HG03066 (cell line): ENCODE results near the gene NRN1.
"Not testable (repeated sequence)": the region's sequence is repeated elsewhere in the genome, so short reads cannot be mapped to it uniquely, and the experiment has no call there.

Experiments used
- ATAC-seq: cut with Tn5 transposase; IDR thresholded peaks from one replicate; pipeline ENCODE4 v1.9.1; 2021; ENCODE audit warnings: low read depth; ENCODE audit not compliant: unreplicated experiment

Gene NRN1, protein sequence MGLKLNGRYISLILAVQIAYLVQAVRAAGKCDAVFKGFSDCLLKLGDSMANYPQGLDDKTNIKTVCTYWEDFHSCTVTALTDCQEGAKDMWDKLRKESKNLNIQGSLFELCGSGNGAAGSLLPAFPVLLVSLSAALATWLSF

DNA sequence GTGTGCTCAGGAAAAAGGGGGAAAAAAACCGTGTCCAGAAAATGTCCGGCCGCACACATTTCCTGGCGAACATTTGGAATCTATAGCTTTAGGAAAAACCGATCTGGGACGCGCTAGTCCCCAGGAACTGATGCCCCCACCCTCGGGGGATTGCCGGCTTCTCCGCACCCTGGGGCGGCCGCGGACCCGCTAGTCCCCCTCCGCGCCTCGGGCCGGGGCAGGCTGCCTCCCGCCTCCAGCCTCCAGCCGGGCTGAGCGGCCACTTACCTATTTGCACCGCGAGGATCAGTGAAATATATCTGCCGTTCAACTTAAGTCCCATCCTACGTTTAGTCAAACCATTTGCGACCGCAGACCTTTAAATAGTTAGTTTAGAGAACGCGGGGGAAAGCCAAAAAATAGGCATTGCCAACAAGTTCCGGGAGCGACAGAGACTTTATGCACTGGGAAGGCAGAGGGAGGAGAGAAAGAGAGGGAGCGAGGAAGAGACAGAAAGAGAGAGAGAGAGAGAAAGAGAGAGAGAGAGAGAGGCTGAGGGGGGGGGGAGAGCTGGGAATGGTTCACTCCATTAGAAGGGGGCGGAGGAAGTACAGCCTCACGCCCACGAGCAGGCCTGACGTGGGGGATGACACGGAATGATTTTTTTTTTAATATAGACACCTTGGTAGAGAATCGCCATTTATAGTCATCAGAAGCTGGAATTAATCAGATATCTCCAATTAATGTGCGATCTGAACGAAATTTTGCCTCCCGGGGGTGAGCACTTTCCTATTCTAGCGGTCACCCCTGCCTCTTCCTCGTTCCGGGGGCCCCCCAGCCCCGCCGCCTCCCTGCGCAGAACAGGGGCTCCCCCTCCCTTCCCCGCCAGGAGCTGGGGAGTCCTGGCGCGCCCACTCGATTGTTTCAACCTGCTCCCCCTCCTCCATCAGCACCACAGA, at the start of gene NRN1:
TSS of gene NRN1 (minus strand) at position 498 of the 938 bp plus-strand sequence. CDS start at position 322, 176 bp downstream.
- ATAC-seq = no peak

DNA sequence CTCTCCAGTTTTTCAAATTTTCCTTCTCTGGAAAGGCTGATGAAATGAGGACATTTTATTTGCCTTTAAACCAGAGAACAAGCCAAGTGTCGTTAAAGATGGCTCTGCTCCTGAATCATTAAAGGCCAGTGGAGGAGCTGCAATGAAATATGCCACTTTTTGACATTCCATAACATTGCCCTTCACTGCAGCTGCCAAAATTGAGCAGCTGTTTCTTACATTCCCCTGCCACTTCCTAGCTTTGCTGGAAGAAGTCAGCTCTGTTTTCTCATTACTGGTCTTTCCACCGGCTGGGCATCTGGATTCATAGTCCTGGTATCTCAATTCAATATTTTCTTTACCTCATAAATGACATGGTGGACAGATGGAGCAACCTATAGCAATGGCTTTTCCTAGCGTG, 45.5 kb upstream of the NRN1 start:
- no peak for ATAC-seq

DNA sequence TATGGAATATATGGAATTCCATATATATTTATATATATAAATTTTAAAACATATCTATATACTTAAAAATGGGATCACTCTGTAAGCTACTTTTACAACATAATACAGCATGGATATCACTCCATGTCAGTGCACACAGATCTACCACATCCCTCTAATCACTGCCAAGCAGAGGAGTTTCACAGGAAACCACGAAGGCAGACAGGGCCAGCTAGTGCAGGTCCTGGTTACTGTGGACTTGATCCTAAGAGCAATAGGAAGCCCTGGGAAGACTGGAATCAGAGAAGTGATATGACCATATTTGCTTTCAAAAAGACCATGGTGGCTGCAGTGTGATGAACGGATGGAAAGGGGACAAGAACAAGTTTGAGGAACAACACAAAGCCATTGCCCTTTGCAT, 40.0 kb upstream of the NRN1 start:
- no peak for ATAC-seq

DNA sequence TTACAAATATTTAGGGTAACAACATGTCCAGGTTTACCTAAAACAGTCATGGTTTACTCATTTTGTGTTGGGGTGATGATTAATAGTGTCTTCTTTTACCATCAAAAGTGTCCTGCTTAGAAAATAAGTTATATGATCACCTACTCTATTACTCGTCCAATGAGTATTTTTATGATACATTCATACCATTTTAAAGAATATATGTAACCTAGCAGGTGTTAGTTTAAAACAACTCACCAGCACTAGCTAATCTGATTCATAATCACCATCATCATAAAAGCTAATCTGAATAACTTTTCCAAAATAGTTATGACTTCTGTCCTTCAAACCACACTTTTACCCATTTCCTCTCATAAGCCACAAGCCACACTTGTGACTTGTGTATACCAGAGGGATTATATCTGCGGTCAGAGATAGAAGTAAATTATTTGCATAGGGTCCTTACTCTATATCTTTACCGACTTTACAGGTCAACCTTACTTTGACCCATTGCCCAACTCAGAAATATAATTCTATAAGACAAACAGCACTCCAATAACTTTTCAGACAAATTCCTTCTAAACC, 33.3 kb upstream of the NRN1 start:
- ATAC-seq = no peak

DNA sequence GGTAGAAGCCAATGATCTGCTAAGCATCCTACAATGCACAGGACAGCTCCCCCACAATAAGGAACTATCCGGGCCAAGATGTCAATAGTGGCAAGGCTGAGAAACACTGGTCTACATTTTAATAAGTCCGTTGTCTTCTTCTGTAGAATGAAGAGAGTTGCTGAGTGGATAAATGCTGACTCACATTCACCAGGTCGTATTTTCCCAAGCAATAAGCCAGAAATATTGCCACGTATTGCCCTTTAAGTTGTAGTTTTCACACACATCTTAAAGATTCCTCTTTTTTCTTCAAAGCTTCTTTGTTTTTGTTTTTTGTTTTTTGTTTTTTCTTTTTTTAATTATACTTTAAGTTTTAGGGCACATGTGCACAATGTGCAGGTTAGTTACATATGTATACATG, 30.5 kb upstream of the NRN1 start:
- no peak for ATAC-seq

DNA sequence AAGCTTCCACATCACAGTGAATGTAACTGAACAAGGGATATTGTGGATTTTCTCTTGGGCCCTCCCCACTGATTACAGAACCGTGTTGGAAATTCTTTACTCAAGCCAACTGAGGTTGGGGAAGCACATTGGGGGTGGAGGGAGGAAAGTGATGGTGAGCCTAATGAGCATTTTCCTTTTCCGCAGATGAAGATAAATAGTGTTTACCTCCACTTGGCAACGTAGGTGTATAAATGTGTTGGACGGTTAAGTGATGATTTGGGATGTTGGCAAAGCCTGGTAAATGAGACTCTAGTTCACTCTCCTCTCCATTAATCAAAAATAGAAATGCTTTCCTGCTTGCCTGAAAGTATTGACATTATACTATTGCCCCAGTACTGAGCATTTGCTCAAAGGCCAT, 27.1 kb upstream of the NRN1 start:
- no peak for ATAC-seq

DNA sequence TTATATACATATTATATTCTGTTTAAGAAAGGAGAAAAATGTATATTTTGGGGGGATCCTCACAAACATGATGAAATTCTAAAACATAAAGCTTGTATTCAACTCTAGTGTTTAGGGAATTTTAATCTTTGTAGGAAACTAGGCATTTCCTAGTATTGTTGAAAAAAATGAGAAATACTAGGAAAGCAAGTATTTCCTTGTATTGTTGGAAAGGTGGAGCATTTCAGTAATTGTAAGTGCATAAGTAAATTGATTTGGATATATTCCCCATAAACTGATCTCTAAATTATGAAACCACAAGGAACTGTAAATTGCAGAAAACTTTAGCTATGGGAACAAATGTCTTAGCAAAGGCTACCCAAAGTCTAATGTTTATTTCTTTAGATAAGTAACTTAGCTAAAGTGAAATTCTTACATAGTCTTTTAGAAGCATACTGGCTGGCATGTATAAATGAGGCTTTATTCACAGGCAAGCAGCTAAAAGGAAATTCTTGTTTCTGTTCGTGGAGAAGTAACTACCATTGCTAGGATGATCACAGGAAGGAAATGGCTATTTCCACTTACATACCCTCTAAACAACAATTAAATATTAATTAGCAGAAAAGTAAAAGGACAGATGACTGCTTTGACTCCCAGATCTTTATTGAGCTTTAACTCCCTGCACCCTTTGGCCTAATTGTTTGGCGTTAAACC, 19.9 kb upstream of the NRN1 start:
- ATAC-seq = no peak

DNA sequence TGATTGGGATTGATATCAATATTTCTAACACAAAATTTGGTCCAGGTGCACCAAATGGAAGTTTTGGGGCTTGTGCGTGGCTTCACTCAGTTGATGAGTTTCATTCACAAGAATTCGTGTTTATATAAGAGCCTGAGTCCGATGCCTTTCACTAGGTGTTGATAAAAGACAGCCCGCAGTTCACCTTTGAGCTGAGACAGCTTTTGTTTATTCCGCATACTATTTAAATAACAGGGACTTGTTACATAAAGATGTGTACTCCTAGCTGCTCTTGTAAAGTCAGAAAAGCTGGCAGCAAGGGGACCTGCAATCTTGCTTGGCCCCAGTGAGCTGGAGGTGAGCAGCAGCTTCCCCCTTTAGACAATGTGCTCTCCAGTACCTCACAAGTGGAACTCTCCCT, 19.0 kb upstream of the NRN1 start:
- ATAC-seq = no peak

DNA sequence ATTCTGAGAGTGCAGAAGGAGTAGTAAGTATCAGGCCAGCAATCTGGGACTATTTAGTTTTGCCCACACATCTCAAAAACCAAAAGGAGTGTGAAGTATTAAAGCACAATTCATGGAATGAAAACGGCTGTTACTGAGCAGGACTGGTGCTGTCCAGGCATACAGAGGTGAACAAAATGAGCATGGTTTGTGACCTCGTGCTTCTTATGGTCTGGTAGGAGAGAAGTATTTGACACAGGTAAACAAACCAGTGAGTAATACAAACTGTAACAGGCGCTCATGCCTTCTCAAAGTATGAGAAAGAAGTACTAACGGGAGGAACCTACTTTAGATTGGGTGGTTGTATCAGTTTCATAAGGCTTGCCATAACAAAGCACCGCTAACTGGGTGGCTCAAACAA, 17.5 kb upstream of the NRN1 start:
- no peak for ATAC-seq

DNA sequence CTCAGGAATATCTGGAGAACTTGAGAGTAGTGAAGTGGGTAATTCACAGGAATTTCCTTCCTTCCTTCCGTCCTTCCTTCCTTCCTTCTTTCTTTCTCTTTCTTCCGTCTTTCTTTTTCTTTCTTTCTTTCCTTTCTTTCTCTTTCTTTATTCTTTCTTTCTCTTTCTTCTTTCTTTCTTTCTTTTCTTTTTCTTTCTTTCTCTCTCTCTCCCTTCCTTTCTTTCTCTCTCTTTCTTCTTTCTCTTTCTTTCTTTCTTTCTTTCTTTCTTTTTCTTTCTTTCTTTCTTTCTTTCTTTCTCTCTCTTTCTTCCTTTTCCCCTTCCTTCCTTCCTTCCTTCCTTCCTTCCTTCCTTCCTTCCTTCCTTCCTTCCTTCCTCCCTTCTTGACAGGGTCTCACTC, 16.1 kb upstream of the NRN1 start:
- ATAC-seq = not testable (repeated sequence)

DNA sequence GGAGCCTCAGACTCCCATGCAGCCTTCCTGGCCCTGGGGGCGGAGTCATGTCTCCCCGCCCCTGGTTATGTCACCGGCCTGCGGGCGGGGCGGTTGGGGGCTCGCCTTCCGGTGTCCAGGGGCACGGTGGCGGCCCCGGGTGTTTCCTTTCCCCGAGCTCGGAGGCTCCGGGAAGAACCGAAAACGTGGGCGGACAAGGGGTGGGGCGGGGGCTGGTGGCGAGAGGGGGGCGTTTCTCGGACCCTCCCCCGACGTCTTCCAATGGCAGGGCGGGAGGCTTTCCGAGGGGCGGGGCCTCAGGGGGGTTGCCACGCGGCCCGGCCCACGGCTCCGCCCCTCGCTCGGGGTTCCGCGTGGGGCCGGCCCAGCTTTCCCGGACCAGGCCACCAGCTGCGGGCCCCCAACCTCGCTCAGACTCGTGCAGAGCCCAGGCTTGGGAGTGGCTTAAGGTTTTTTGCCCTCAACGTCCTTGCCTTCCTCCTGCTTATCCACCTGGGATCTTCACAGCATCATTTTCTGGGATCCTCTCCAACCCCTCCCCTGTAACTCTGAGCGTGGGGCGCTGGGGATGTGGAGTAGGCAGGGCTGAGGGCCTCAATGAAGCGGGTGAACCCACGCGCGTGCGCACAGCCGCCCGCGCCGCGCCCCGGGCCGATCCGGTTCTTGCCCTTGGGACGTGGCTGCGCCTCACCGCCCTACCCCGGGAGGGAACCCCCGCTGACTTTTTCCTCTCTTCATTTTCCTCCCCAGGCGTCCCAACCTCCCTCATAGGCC, 2.1 kb upstream of the NRN1 start:
- ATAC-seq = peak; percentile 61

DNA sequence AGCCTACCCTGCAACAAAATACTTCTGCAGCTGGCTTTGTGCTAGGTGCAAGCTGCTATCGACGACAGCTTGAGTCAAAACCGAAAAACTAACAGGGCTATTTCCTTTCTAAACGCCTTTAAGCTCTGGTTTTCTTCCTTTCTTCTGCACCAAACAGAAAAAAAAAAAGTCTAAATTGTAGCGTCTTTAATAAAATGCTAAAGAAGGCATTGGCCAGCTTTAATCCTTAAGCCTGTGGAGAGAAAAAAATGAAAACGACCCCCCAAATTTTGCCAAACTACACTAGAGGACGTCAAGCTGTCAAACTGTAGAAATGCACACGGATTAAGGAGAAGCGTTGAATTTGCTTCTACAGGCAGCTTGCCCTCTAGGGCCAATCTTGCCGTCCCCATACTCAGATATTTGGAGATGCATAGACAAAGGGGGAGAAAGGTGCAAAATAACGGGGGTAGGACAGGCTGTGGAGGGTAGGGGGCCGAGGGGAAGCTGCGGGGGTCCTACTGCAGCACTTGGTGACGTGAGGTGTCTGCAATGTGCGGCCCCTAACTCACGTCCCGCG, 1.4 kb upstream of the NRN1 start:
- ATAC-seq = peak; percentile 5

DNA sequence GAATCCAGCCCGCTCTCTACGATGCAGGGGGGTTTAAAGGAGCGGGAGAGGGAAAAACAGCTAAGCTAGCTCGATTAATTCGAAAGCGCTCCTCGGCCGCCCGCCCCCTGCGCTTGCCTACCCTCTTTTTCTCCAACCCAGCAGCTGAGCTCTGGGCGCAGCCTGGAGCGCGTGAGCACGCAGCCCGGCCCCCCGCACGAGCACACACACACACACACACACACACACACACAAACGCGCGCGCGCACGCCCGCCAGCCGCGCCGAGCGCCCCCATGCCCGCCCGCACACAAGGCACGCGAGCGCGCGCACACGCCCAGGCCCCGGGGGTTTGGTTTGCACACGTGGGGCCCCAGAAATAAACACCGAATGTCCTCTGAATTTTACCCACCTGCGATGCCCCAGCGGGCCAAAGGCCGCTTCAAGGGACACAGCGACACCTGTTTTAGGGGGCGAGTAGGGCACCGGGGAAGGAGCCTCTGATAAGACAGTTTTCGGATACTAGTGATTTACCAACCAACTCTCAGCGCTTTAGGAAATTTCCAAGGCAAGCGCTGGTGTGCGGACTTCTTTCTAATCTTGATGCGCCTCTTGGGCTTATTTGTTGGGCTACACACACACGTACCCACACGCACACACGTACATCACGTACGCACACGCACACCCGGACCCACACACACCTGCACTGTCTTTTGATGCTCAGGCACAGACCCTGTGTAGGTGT, 802 bp upstream of the NRN1 start:
- ATAC-seq = no peak

DNA sequence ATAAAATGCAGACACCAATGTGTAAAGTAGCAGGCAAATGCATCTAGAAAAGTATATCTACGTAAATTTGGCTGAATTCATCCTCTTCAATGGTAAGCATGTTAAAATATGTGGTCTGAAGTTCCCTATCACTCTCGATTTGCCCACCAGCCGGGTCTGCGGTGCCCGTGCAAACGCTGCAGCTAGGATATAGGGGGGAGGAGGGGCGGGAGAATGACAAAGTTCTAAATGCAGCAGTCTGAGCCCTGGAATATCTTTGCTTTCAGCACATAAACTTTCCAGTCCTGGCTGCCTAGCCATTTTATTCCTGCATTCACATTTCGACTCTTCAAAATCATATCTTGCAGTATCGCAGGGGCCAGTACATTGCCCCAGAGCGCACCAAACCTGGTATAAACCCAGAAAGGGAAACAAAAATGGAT, 708 bp downstream of the NRN1 start:
- no peak for ATAC-seq

DNA sequence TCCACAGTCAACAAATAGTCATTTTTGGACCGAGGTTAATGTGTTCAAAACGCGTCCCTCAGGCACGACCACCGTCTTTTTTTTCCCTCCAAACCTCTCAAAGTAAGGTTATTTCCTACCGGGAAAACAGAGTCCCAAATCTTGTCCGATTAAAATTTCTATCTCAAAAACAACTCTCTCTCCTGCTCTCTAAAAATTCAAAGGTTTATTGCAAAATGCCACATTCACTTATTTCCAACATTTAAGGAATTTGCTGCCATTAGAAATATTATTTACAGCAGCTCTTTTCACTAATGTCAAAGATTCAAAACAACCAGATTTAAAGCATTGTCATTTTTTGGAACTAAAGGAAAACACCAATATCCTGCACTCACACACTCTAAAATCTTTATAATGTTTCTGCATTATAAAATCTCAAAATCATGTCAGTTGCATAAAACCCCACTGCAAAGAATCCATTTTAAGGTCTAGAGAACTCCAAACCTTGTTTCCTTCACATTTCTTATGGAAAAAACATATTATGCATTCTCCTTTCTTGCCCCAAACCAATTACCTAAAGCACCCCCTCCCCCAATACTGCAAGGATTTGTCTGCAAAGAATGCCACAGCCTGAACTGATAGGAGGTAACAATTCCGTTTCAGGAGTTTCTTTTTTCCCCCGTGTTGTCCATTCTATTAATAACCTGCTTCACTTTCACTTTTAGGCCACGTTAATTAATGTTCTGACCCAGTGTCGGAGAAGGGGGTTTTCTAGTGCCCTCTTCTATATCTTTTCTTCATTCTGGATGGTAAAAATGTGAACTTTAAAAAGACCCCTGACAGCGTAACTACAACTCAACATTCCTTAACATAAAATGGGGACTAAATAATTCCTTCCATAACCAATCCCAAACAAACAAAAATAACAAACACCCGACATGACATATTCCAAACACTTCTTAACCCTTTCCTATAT, 1.4 kb downstream of the NRN1 start:
- ATAC-seq = no peak

DNA sequence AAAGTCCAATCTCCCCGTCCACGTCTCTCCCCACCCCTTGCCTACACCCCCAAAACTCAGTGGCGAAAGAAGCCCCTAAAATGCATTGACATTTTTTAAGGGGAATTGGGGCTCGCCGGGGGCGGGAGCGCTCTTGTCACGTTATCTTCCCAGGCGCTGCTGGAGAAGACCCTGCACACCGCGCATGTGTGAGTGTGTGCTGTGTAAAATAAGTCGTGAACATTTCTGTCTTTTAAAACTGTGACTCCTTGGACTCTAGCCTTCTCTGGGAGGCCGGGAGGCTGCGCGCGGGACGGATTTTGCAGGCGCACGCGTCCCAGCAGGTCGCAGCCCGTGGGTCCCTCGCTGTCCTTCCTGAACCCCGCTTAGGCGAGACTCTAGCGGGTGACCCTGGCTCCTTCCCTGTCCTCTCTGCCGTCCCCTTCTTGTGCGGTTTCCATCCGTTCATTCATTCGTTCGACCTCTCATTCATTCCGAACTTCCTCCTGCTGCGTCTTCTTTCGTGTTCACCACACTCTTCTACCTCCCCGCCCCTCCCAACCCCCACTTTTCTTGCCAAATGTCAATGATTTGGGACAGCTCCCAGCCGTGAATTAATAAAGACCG, 2.2 kb downstream of the NRN1 start:
- no peak for ATAC-seq

DNA sequence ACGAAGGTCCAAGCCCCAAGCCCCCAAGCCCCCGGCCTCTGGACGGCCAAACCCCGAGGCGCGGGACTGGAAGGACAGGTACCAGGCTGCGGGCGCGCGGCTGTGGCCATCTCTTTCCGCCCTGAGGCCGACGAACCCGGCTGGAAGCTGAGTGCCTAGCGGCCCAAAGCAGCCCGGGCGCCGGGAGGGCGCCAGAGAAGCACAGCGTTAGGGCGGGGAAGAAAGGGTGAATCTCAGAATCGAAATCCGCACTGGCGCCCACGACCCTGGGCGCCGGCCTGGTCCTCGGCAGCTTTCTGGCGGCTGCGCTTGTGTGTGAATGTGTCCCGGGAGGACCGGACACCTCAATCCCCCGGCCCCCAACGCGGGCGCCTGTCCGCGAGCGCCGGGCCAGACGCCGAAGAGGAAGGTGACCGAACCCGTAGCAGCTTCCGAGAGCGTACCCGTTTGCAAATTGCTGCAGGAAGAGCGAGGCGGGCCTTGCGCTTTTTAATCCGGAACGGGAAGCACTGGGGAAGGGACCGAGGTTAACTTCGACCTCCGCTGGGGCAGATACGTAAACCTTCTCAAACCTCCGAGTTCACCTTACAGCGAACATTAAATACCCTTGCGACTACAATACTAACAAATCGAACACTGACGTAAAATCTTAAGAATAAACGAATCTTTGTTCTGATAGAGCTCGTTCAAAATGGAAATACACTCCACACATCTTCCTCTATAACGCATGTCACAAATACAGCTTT, 2.9 kb downstream of the NRN1 start:
- ATAC-seq = no peak
